ENCODE data around the gene HMGCS1.

DNA sequence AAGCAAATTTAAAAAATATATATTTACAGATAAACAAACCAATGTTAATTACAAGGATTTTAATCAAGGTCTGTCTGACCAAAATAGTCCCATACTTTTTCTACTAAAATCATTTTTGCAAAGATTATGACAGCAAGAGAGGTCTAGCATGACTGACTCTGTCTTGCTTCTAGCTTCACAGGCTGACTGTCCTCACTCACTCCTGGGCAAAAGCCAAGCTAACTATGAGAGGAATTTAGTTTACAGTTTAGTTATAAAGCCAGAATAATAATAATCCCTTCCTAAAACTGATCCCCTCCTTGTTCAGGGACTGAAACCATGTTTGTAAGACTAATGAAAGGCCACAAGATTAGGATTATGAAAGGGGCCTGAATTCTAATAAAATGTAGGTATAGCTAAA lies 45.5 kb upstream of the HMGCS1 start:
- TF ChIP-seq, protein P1, sequence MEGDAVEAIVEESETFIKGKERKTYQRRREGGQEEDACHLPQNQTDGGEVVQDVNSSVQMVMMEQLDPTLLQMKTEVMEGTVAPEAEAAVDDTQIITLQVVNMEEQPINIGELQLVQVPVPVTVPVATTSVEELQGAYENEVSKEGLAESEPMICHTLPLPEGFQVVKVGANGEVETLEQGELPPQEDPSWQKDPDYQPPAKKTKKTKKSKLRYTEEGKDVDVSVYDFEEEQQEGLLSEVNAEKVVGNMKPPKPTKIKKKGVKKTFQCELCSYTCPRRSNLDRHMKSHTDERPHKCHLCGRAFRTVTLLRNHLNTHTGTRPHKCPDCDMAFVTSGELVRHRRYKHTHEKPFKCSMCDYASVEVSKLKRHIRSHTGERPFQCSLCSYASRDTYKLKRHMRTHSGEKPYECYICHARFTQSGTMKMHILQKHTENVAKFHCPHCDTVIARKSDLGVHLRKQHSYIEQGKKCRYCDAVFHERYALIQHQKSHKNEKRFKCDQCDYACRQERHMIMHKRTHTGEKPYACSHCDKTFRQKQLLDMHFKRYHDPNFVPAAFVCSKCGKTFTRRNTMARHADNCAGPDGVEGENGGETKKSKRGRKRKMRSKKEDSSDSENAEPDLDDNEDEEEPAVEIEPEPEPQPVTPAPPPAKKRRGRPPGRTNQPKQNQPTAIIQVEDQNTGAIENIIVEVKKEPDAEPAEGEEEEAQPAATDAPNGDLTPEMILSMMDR (conservative IDR thresholded peaks at IDR 0.05 in 1 of 2, IDR thresholded peaks at IDR 0.05 in 1 of 2; ENCODE audit: extremely low read depth in 1 of 2, insufficient read depth in 1 of 2, low read depth in 1 of 2, low read length in 2 of 2): no peak
- no peak for TF ChIP-seq EZH2 (IDR thresholded peaks at IDR 0.05; ENCODE audit: borderline replicate concordance, low read length)
